ENCODE measurements around the gene GTF2B. TPM values are rescaled to one million over a fixed set of nuclear protein-coding genes. Genes with fewer than 3 reads are reported as not detected.
A peak's percentile ranks its signal among the peaks of the same experiment; 100 is the strongest.

Gene GTF2B
- total and polyA plus RNA-seq, 9 of the 15 experiments (the other 6 are each of a cell fraction or from before 2014, with no cell fraction given) = 34.5 to 113 (median 66.0) TPM

- TF ChIP-seq THAP12 (CRISPR knock-in tag; IDR thresholded peaks at IDR 0.05) (peak; percentile 79; the same call in 1 of the 2 replicates), ZNF592 (IDR thresholded peaks at IDR 0.05) (peak; percentile 53; the same call in 1 of the 2 replicates), ZC3H8 (IDR thresholded peaks at IDR 0.05) (no peak), EP400 (IDR thresholded peaks at IDR 0.05) (peak; percentile 91), HOMEZ (CRISPR knock-in tag; IDR thresholded peaks at IDR 0.05) (no peak), NFIC (IDR thresholded peaks at IDR 0.05) (peak; percentile 71), GATAD2A (IDR thresholded peaks at IDR 0.05) (peak; percentile 23; the same call in 1 of the 2 replicates), NCOA1 (IDR thresholded peaks at IDR 0.05; ENCODE audit: low read depth) (peak; percentile 32; the same call in 1 of the 2 replicates), ZNF232 (CRISPR knock-in tag; IDR thresholded peaks at IDR 0.05) (no peak), JUND (IDR thresholded peaks at IDR 0.05; ENCODE audit: borderline replicate concordance, low read depth, low read length) (peak; percentile 83), JUND (tag; IDR thresholded peaks at IDR 0.05; ENCODE audit: borderline replicate concordance, low read depth, low read length) (peak; percentile 76; the same call in 2 of the 3 replicates), ZBTB17 (CRISPR knock-in tag; IDR thresholded peaks at IDR 0.05) (no peak; the same call in 1 of the 2 replicates), AFF4 (CRISPR knock-in tag; IDR thresholded peaks at IDR 0.05) (peak; percentile 95), RNF2 (IDR thresholded peaks at IDR 0.05) (peak; percentile 78; the same call in 1 of the 2 replicates), MBD2 (IDR thresholded peaks at IDR 0.05; ENCODE audit: borderline replicate concordance, low read depth) (peak; percentile 84; the same call in 1 of the 2 replicates), GABPB2 (CRISPR knock-in tag; conservative IDR thresholded peaks at IDR 0.05) (no peak)
Observed at GRCh38 chr1:88891318-88891950, at the start of gene GTF2B (continued).

Data from K562 (cell line).